ENCODE data around the gene PRKCG. TPM values are rescaled to one million over a fixed set of nuclear protein-coding genes. Genes with fewer than 3 reads are reported as not detected.
"Not testable (repeated sequence)": the region's sequence is repeated elsewhere in the genome, so short reads cannot be mapped to it uniquely, and the experiment has no call there.

PRKCG gene
- total RNA-seq, 2 experiments from 2014 or later: not detected

DNA sequence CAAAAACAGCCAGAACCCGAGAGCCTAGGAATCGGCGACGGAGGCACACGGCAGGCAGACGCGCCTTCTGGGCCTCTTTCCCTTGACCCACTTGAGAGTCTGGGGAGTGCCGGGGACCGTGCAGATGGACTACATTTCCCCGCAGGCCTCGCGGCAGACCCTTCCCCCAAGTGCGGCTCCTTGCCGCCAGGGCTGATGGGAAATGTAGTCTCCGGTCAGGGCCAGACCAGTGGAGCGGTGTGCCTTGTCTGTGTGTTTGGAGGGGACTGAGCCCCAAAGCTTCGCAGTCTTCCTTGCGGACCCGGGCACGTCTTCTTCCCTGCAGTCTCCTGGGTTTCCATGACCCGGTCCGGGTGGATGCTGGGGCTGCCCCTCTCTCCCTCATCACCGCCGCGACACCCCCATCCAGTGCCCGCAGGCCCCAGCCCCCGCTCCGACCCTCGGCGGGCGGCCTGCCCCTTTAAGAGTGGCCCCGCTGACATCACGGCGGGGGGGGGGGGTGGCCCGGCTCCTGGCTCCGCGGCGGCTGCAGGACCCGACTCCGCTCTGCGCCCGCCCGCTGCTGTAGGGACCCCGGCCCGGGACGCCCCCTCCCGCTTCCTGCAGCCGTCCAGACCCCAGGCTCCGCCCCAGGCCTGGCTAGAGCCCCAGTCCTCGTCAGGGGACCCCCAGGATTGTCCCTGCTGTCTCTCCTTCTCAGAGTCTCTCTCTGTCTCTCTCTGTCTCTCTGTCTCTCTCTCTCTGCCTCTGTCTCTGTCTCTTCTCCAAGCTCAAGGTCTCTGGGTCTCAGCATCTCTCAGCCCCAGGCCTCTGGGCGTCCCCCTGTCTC is 26.3 kb downstream of the PRKCG start:
- ChIA-PET POLR2A (no interaction called here), CTCF (interaction anchor here (1.7 kb wide), 1 partner anchor 116 kb away, joined by 6 read pairs; no protein-coding TSS in a partner anchor)

GRCh38 chr19:53908935-53909415 is 27.0 kb downstream of the PRKCG start, which contains the start of gene CACNG7:
Gene CACNG7, plus strand, starts transcription at chr19:53909278. Its CDS starts 3,554 bp downstream, at chr19:53912832.
- ChIA-PET CTCF (interaction anchor here (1.7 kb wide), 1 partner anchor 115 kb away, joined by 6 read pairs; no protein-coding TSS in a partner anchor), POLR2A (no interaction called here)

DNA sequence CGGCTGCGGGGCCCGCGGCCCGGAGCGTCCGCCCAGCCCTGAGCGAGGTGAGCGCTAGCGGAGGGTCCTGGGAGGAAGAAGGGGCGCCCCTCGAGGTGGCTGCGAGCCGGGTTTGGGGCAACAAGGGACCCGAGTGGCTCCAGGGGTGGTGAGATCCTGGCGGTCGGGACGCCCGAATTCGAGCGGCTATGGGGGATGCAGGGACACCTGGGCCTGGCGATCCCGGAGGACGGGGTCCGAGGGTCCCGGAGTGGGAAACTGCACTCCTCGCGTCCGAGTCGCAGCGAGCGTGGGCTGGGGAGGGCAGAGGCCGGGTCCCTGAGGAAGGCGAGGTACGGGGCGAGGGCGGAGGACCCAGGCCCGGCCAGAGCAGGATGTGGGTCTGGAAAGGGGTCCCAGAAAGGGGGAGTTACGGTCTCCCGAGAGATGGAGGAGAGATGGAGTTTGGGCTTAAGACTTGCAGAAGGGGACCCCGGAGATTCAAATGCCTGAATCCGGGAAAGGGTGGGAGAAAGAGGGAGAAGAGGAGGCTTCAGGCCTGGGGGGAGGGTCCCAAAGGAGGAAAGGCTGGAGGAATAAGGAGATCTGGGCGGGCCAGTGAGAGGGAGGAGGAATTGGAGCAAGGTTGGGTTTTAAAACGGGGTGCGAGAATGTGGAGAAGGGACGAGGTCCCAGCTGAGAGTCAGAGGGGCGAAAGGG is 27.6 kb downstream of the PRKCG start:
- ChIA-PET POLR2A (no interaction called here), CTCF (no interaction called here)

GRCh38 chr19:53910170-53910518 is 28.1 kb downstream of the PRKCG start:
- ChIA-PET POLR2A (no interaction called here), CTCF (no interaction called here)

DNA sequence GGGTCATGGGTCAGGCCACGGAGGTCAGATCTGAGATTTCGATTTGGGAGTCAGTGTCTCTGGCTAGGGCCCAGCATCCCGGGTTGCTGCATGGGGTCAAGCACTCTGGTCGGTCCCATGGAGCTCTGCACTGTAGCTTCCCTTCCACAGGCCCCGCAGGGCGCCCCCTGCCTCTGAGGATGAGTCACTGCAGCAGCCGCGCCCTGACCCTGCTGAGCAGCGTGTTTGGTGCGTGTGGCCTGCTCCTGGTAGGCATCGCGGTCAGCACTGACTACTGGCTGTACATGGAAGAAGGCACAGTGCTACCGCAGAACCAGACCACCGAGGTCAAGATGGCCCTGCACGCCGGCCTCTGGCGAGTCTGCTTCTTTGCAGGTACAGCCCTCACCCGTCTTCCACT is 30.7 kb downstream of the PRKCG start:
- ChIA-PET POLR2A (no interaction called here), CTCF (interaction anchor here (0.8 kb wide), 2 partner anchors 31 to 120 kb away, joined by 3 read pairs; partner anchors contain the start of gene PRKCG)

- POLR2A ChIA-PET: no interaction called here
- CTCF ChIA-PET: no interaction called here
Measured at GRCh38 chr19:53915000-53915399, 33.0 kb downstream of the PRKCG start.

GRCh38 chr19:53916004-53916403 is 34.0 kb downstream of the PRKCG start:
- POLR2A ChIA-PET: no interaction called here
- CTCF ChIA-PET: no interaction called here

GRCh38 chr19:53917356-53917755 is 35.4 kb downstream of the PRKCG start:
- CTCF ChIA-PET: no interaction called here
- POLR2A ChIA-PET: no interaction called here

DNA sequence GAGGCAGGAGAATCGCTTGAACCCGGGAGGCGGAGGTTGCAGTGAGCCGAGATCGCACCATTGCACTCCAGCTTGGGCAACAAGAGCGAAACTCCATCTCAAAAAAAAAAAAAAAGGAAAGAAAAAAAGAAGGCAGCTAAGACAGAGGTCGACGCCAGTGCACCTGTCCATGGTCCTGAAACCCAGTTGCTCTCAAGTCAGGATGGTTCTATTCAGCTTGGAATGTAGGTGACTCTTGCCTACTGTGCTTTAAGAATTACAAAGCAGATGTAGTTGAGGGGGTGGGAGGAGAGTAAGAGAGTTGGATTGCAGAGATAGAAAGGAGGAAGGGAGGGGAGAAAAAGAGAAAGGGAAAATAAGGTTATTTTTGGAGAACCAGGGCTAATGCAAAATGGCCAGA is 45.7 kb downstream of the PRKCG start:
- POLR2A ChIA-PET: no interaction called here
- CTCF ChIA-PET: no interaction called here

DNA sequence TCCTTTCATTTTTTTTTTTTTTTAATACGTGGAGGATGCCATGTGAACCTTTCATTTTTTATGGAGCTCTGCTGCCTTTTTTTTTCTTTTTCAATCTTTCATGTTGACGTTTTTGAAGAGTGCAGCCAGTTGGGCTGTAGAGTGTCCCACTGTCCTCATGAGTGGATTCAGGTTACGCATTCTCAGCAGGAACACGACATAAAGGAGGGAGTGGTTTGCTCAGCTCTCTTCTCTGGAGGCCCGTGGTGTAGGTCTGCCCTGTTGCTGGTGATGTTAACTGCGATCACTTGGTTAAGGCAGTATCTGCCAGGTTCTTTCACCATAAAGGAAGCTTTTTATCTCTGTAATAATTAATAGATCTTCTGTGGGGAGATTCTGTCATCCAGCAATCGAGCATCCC is 54.0 kb downstream of the PRKCG start:
- ChIA-PET CTCF (no interaction called here), POLR2A (no interaction called here)

DNA sequence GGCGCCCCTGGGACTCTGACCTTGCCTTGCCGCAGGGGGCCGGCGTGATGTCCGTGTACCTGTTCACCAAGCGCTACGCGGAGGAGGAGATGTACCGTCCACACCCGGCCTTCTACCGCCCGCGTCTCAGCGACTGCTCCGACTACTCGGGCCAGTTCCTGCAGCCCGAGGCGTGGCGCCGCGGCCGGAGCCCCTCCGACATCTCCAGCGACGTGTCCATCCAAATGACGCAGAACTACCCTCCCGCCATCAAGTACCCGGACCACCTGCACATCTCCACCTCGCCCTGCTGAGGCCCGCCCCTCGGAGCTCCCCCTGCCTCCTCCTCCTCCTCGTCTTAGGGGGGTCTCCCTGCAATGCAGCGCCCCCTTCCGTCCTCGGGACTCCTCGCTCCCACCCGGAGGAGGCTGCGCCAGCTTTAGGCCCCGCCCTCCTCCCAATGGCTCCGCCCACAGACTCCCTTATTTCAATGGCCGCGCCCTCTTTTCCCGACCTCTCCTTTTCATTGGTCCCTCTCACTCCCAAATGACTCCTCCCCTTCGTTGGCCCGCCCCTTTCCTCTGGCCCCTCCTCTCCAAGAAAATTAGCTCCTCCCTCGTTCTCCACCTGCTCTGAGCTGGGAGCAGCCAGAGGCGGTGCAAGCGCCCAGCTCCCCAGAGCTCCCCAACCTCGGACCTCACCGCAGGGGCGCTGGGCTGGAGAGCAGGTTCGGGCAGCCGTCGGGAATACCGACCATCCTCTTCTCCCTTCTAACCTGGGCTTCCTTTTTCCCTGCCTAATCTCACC is 60.2 kb downstream of the PRKCG start:
- POLR2A ChIA-PET: no interaction called here

DNA sequence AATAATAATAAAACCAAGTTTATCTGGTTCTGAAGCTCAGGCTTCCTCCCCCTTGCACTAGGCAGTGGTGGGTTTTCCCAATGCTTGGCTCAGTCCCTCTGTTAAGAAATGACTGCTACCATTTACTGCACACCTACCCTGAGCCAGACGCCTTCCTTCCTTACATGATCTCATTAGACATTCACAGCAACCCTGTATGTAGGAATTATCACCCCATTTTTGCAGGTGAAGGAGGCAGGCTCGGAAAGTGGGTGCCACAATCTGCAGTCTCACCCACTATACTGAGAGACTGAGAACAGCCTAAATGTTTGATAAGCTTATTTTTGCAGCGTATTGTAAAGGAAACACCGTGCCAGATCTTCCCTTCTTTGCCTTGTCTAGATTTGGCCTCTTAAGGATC is 62.4 kb downstream of the PRKCG start:
- CTCF ChIA-PET: no interaction called here
- POLR2A ChIA-PET: no interaction called here

More for the DNA sequence above, 60.2 kb downstream of the PRKCG start:
- CTCF ChIA-PET: no interaction called here

DNA sequence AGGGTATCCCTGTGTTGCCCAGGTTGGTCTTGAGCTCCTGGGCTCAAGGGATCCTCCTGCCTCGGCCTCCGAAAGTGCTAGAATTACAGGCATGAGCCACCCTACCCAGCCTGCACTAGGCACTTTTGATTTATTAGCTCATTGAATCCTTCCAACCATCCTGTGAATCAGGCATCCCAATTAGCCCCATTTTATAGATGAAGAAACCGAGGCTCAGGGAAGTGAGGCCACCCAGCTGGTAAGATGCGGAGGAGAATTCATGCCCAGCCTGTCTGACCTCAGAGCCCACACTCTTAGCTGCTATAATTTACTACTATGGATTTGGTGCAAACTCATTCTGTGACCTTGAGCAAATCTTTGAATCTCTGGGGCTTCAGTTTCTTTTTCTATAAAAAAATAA is 62.9 kb downstream of the PRKCG start:
- ChIA-PET CTCF (no interaction called here), POLR2A (no interaction called here)

DNA sequence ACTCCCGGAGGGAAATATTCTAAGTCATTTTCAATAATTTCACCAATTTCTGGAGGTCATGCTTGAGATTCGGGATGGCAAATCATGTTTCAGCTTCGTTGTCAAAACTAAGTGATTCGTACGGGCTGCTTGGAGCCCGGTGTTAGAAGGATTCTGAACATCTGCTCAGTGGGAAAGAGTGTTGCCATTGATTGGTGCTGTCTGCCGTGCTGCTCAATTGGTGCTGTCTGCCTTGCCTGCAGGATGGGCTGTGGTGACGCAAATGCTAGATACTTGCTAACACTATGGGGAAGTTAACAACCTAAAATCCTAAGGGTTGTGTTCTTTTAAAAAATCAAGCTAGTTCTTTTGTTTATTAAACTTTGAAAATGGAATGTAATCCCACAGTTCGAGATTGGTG is 63.4 kb downstream of the PRKCG start:
- CTCF ChIA-PET: no interaction called here
- POLR2A ChIA-PET: no interaction called here

DNA sequence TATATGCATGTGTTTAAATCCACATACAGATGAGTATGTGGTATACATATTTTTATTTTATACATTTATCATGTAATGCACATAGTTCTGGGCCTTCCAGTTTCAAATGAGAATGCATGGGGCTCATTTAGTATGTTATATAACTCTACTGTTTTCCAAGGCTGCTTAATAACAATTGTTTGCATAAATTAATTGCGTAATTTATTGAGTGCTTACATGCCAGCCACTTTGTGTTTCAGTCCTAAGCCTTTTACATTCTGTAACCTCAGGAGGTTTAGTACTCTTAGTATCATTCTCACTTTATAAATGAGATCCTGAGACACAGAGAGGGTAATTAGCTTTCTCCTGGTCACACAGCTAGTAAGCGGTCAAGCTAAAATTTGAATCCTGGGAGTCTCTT is 64.0 kb downstream of the PRKCG start:
- ChIA-PET POLR2A (no interaction called here), CTCF (no interaction called here)

GRCh38 chr19:53947624-53948023 is 65.6 kb downstream of the PRKCG start:
- CTCF ChIA-PET: interaction anchor here (0.6 to 1.6 kb wide), 3 partner anchors 41 to 237 kb away, joined by 5 read pairs; no protein-coding TSS in a partner anchor
- POLR2A ChIA-PET: no interaction called here

DNA sequence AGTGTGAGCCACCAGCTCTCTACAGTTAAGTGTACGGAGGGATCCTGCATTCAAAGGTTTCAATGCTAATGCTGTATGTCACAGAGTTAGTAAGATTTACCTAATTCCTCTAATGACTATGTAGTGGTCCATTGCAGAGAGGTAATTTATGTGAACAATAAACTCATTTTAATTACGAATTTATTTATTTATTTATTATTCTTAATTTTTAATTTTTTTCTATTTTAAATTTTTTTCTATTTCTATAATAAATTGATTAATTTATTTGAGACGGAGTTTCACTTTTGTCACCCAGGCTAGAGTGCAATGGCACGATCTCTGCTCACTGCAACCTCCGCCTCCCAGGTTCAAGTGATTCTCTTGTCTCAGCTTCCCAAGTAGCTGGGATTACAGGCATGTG is 66.6 kb downstream of the PRKCG start:
- POLR2A ChIA-PET, CTCF ChIA-PET: not testable (repeated sequence)

DNA sequence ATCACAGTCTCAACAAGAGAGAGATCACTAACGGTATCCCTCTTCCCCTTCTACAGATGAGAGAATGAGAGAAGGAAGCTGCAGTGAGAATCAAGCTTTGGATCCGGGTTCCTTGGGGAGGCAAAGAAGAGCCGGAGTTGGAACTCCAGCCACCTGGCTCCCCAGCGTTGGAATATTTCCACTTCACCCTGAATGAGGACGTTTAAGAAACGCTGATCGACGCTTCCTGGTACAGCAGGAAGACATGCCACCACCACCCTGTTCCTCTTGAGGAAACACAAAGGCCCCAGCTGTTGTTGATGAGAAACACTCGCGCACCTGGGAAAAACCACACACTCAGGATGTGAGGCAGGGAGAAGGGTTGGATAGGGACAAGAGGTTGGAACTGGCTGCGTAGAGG is 69.4 kb downstream of the PRKCG start:
- POLR2A ChIA-PET: no interaction called here
- CTCF ChIA-PET: no interaction called here

DNA sequence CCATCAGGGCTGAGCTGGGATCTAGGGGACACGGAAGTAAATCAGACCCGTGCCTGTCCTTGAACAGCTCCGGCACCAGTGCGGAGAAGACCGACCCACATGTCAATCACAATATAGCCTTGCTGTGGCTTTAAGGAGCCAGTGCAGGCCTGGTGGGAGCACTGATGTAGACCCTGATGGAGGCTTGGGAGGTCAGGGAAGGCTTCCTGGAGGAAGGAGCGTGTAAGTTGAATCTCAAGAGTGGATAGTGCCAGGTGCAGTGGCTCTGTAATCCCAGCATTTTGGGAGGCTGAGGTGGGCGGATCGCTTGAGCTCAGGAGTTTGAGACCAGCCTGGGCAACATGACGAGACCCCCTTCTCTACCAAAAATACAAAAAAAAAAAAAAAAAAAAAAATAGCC is 70.0 kb downstream of the PRKCG start:
- CTCF ChIA-PET: no interaction called here
- POLR2A ChIA-PET: no interaction called here

DNA sequence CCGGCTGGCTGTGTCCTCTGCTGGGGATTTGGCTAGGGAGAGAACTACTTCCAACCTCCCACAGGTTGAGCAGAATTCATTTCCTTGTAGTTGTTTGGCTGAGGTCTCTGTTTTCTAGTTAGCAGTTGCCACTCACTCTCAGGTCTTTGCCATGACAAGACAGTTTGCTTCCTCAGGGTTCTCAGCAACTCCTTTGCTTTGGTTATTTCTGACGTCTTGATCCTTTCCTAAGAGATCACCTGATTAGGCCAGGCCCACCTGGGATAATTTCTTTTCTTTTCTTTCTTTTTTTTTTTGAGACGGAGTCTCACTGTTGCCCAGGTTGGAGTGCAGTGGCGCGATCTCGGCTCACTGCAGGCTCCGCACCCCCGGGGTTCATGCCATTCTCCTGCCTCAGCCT is 71.4 kb downstream of the PRKCG start:
- CTCF ChIA-PET: no interaction called here

More for the DNA sequence above, 71.4 kb downstream of the PRKCG start:
- POLR2A ChIA-PET: no interaction called here
